GM12801 (cell line): Measurements from ENCODE around the gene NGF.

ENCODE experiments used
- TF ChIP-seq, protein P1 (sequence below): IDR thresholded peaks from one replicate; pipeline ENCODE4 v1.5.1; 2011; ENCODE audit warnings: control low read depth; ENCODE audit not compliant: insufficient read length; ENCODE audit errors: extremely low read depth

The NGF gene

DNA sequence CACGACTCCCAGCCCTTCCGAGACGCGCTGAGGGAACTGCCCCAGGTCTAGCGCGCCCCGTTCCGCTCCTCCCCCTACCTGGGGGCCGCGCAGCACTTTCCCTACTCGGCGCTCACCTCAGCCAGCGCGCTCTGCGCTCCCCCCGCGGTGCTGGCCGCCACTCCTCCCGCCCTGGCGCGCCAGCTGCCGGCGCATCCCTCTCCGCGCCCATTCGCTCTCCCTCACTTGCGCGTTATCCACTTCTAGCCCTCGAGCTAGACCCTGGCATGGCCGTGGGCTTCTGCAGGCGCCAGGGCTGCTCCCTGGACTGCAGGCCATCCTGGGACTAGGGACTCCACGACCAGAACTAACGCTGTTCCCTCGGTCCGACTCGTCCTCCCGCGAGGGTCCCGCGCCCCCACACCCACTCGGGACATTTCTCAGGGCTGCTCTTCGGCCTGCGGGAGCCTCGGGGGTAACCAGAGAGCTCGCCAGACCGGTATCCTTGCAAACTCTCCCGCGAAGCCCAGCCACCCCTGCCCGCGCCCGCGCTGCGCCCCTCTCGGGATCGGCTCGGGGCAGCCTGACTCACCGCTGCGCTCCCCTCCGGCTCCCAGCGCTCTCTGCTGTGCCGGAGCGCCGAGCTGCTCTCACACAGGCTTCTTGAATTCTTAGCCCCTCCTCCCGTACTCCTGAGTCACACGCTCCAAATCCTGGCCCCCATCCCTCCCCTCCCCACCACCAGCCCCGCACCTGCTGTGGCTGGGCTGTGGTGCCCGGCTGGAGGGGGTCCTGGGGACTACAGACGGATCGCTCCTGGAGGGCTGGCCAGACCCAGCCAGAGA is at the start of gene NGF:
NGF (minus strand) TSS at position 617 of the 824 bp plus-strand sequence. CDS start 51,454 bp downstream, outside the sequence.
- TF ChIP-seq, protein P1, sequence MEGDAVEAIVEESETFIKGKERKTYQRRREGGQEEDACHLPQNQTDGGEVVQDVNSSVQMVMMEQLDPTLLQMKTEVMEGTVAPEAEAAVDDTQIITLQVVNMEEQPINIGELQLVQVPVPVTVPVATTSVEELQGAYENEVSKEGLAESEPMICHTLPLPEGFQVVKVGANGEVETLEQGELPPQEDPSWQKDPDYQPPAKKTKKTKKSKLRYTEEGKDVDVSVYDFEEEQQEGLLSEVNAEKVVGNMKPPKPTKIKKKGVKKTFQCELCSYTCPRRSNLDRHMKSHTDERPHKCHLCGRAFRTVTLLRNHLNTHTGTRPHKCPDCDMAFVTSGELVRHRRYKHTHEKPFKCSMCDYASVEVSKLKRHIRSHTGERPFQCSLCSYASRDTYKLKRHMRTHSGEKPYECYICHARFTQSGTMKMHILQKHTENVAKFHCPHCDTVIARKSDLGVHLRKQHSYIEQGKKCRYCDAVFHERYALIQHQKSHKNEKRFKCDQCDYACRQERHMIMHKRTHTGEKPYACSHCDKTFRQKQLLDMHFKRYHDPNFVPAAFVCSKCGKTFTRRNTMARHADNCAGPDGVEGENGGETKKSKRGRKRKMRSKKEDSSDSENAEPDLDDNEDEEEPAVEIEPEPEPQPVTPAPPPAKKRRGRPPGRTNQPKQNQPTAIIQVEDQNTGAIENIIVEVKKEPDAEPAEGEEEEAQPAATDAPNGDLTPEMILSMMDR, result no peak

DNA sequence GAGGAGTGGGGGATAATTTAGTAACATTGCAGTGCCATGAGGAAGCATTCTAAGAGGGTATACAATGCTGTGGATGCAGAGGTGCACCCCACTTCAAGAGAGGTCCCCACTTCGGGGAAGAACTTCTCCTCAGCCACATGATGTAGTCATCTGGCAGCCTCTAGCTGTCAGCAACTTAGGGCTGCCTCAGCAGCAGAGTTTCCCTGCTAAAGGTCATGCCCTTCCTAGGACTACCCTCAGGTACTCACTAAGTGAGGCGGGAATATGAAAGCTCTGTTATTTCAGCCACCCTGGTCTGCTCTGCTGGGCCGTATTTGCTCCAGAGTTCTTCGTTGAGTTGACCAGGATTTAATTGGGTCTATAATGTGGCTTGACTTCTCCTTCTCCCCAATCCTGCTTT is 41.9 kb upstream of the NGF start:
- TF ChIP-seq, protein P1, result no peak

DNA sequence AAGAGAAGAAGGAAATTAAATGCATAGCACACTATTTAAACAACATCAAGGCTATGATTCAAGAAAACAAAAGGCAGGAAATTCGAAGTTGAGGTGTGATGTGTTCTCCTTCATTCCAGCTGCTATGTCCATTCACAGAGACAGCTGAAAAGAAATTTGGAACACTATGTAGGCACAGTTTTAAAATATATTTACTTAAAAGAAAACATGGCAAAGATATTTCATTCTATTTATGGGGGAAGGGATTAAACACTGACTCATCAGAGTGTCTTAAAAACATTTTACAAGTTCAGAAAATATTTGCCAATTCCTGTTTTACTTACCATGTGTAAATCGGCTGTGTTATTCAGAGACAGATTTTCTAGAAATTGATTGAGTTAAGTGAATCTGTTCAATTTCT is 39.4 kb upstream of the NGF start:
- TF ChIP-seq, protein P1, result no peak

DNA sequence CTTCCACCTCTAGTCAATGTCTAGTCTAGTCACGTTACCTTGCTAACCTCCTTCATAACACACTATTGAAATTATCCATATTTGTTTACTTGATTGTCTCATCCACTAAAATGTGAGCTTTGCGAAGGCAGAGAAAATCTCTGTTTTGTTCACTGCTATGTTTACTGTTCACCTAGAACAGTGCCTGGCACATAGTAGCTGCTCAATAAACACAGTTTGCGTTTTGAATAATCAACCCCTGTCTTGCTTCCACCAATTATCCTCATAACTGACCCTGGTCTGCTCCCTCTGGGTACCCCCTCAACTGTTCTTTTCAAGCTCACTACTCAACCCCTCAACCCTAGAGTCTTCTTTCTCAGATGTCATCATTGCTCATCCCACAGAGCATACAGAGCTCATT is 36.5 kb upstream of the NGF start:
- TF ChIP-seq, protein P1, result no peak

DNA sequence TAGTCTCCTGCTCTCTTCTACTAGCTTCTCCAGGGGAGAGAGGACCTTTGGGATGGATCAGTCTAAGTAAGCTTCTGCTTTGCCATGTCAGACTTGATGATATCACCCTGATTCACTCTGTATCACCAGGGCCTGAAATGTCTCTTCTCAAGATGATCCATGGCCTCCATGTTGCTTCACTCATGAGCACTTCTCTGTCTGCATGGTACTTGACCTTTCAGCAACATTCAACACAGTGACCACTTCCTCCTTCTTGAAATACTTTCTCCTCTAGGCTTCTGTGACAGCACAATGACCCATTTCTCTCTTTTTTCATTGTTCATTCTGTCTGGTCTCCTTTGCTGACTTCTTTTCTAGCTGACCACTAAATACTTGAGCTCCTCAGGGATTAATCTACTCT is 35.3 kb upstream of the NGF start:
- TF ChIP-seq, protein P1, result no peak

DNA sequence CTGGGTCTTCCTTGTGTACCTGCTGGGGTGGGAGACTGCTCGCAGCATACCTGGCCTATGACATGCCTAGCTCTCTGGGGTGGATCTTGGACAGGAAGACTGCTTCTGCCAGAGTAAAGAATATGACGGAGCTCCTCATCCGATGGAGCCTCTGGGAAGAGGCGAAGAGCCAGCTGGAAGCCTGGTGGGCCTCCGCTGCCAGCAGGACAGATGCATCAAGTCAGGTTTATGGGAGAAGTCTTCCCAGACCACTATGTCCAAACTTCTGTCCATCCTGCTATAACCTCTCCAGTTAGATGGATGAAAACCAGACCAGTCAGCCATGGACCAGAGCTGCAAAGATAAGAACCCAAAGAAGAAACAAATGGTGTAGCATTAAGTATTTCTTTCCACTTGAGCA is 27.7 kb upstream of the NGF start:
- TF ChIP-seq, protein P1, result no peak

DNA sequence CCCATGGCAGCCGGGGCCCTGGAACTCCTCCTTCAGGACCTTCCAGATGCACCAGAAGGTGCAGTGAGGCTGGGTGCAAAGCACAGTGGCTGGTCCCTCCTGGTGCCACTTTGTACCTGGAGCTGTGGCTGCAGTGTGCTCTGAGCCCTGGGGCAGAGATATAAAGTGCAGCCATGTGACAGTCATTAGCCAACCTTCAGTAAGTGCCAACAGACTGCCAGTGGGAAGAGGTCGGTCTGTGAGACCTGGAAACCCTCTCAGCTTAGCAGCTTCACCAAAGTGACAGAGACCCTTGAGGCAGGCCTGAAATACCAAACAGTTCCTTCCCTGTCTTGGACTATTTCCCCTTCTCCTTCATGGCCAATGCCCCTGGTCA is 26.7 kb upstream of the NGF start:
- TF ChIP-seq, protein P1, result no peak
